IMR-90 (cell line): ENCODE data around the gene INAFM1.

Experiments
- CEBPB ChIP-seq: IDR thresholded peaks from 2 replicates; pipeline ENCODE4 v1.6.1; 2012; ENCODE audit warnings: low read depth, low read length, improper control_type of control experiment
- CHD1 ChIP-seq: IDR thresholded peaks from 2 replicates; pipeline ENCODE4 v1.6.1; 2012; ENCODE audit warnings: low read depth, low read length, improper control_type of control experiment
- CTCF ChIP-seq: conservative IDR thresholded peaks from 2 replicates; pipeline ENCODE4 v1.5.1; 2012; ENCODE audit warnings: mild to moderate bottlenecking, low read depth, low read length, improper control_type of control experiment
- ELK1 ChIP-seq: fragments of 150-350 bp; IDR thresholded peaks from 2 replicates; pipeline ENCODE4 v1.6.1; 2016; ENCODE audit warnings: low read depth, mild to moderate bottlenecking, low read length, moderate library complexity, borderline replicate concordance
- FOS ChIP-seq: fragments of 150-350 bp; IDR thresholded peaks from 2 replicates; pipeline ENCODE4 v1.6.1; 2016; ENCODE audit warnings: low read depth, low read length
- MAZ ChIP-seq: IDR thresholded peaks from 2 replicates; pipeline ENCODE4 v1.6.1; 2012; ENCODE audit warnings: low read depth, mild to moderate bottlenecking, low read length, improper control_type of control experiment, moderate library complexity, borderline replicate concordance
- NFE2L2 ChIP-seq: fragments of 150-350 bp; IDR thresholded peaks from 2 replicates; pipeline ENCODE4 v1.6.1; 2016; ENCODE audit warnings: low read depth, mild to moderate bottlenecking, low read length
- RCOR1 ChIP-seq: IDR thresholded peaks from 2 replicates; pipeline ENCODE4 v1.6.1; 2012; ENCODE audit warnings: mild to moderate bottlenecking, low read length, improper control_type of control experiment; ENCODE audit not compliant: insufficient replicate concordance
- RFX5 ChIP-seq: IDR thresholded peaks from 2 replicates; pipeline ENCODE4 v1.8.0; 2012; ENCODE audit warnings: low read depth, mild to moderate bottlenecking, low read length, moderate library complexity
- USF2 ChIP-seq: fragments of 150-350 bp; IDR thresholded peaks from 2 replicates; pipeline ENCODE4 v1.6.1; 2017; ENCODE audit warnings: mild to moderate bottlenecking, antibody characterized with exemption, low read length, low read depth

GRCh38 chr19:47240556-47240955, 34.1 kb upstream of the INAFM1 start:
- TF ChIP-seq CHD1 (no peak), MAZ (no peak), CEBPB (no peak), NFE2L2 (no peak), RFX5 (no peak), USF2 (no peak), CTCF (no peak), RCOR1 (no peak), ELK1 (no peak), FOS (no peak)
